ENCODE results near the gene TIMM44. TPM values are rescaled to one million over a fixed set of nuclear protein-coding genes. Genes with fewer than 3 reads are reported as not detected.

TIMM44 gene
- polyA plus RNA-seq, 1 donor: 49.1 TPM

DNA sequence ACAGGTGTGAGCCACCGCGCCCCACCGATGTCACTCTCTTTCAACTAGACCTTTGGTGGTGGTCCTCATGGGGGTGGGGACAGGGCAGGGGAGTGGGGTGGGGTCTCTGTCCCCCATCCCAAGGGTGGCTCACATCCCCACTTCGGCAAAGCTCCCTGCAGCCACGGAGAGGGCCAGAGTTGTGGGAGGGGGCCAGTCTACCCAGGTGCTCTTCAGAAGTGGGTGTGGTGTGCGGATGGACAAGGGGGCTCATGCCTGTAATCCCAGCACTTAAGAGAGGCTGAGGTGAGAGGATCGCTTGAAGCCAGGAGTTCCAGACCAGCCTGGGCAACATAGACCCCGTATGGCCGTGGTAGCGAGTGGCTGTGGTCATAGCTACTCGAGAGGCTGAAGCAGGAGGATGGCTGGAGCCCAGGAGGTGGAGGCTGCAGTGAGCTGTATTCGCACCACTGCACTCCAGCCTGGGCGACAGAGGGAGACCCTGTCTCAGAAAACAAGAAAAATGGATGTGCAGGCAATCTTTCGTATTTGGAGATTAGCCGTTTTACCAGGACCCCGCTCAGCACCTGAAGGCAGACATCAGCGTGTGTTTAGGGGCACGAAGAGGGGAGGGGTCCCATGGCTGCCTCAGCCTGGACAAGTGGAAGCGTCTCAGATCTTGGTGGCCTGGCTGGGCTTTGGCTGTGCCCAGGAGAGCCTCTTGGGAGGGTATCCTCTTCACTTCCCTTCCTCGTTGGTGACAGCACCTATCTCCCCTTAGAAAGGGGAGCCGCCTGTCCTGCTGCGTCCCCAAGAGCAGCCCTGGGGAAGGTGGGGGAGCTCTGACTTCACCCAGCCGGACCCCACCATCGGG lies 28.0 kb downstream of the TIMM44 start:
- H3K4me3 ChIP-seq (ENCODE audit: low read length): no peak overlapping the region
- H3K4me1 ChIP-seq (ENCODE audit: control insufficient read depth, insufficient read depth, low read length): peaks cover 28% of the 10 kb centered on the region
- WGBS (ENCODE audit: insufficient coverage, low lambda C conversion rate): no CpG with 5 or more reads among the region's 24 CpGs
- DNase-seq: no peak
- H3K27me3 ChIP-seq (ENCODE audit: control insufficient read depth, insufficient read depth, low read length): peaks cover 55% of the 10 kb centered on the region
- no peak overlapping the region for H3K27ac ChIP-seq (ENCODE audit: low read length)
- peaks cover 11% of the 10 kb centered on the region for H3K9me3 ChIP-seq (ENCODE audit: control insufficient read depth, low read depth, low read length)
- H3K36me3 ChIP-seq (ENCODE audit: control insufficient read depth, insufficient read depth, low read length): peaks cover 28% of the 10 kb centered on the region

DNA sequence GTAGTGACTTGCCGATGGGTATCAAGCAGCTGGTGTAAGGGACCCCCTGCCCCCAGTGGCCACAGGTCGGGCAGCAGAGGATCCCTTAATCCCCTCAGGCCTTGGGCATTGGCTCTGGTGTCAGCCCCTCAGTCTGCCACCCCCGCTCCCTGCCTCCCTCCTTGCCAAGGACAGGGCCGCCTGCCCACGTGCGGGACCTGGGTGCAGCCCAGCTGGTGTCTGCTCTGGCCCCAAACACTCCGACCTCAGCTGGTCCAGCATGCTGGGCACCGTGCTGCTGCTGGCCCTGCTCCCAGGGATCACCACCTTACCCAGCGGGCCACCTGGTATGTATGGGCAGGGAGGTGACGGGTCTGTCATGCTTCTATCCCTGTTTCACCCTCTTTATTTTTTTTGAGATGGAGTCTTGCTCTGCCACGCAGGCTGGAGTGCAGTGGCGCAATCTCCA lies 28.8 kb downstream of the TIMM44 start, which contains the start of gene TGFBR3L:
TSS of gene TGFBR3L (plus strand) at position 233 of the 448 bp plus-strand sequence.
- peaks cover 24% of the 10 kb centered on the region for H3K4me1 ChIP-seq (ENCODE audit: control insufficient read depth, insufficient read depth, low read length)
- H3K4me3 ChIP-seq (ENCODE audit: low read length): no peak within 1 kb of the TSS
- no peak for DNase-seq
- H3K27ac ChIP-seq (ENCODE audit: low read length): no peak within 1 kb of the TSS
- peaks cover 36% of the 10 kb centered on the region for H3K36me3 ChIP-seq (ENCODE audit: control insufficient read depth, insufficient read depth, low read length)
- peaks cover 11% of the 10 kb centered on the region for H3K9me3 ChIP-seq (ENCODE audit: control insufficient read depth, low read depth, low read length)
- H3K27me3 ChIP-seq (ENCODE audit: control insufficient read depth, insufficient read depth, low read length): peaks cover 51% of the 10 kb centered on the region
- WGBS (ENCODE audit: insufficient coverage, low lambda C conversion rate): no CpG with 5 or more reads among the region's 12 CpGs

GRCh38 chr19:7914099-7914498 lies 29.4 kb downstream of the TIMM44 start:
- Histone ChIP-seq H3K27me3 (ENCODE audit: control insufficient read depth, insufficient read depth, low read length) (peaks cover 46% of the 10 kb centered on the region), H3K36me3 (ENCODE audit: control insufficient read depth, insufficient read depth, low read length) (peaks cover 39% of the 10 kb centered on the region), H3K4me1 (ENCODE audit: control insufficient read depth, insufficient read depth, low read length) (peaks cover 21% of the 10 kb centered on the region), H3K9me3 (ENCODE audit: control insufficient read depth, low read depth, low read length) (peaks cover 11% of the 10 kb centered on the region), H3K27ac (ENCODE audit: low read length) (no peak overlapping the region), H3K4me3 (ENCODE audit: low read length) (no peak overlapping the region)
- WGBS (ENCODE audit: insufficient coverage, low lambda C conversion rate): no CpG with 5 or more reads among the region's 12 CpGs
- no peak for DNase-seq

GRCh38 chr19:7913652-7914051 lies 29.8 kb downstream of the TIMM44 start:
- Histone ChIP-seq H3K27ac (ENCODE audit: low read length) (no peak overlapping the region), H3K36me3 (ENCODE audit: control insufficient read depth, insufficient read depth, low read length) (peaks cover 40% of the 10 kb centered on the region), H3K4me1 (ENCODE audit: control insufficient read depth, insufficient read depth, low read length) (peaks cover 17% of the 10 kb centered on the region), H3K4me3 (ENCODE audit: low read length) (no peak overlapping the region), H3K9me3 (ENCODE audit: control insufficient read depth, low read depth, low read length) (peaks cover 11% of the 10 kb centered on the region), H3K27me3 (ENCODE audit: control insufficient read depth, insufficient read depth, low read length) (peaks cover 42% of the 10 kb centered on the region)
- no peak for DNase-seq
- no CpG with 5 or more reads among the region's 10 CpGs for WGBS (ENCODE audit: insufficient coverage, low lambda C conversion rate)

- no peak overlapping the region for H3K4me3 ChIP-seq (ENCODE audit: low read length)
- H3K4me1 ChIP-seq (ENCODE audit: control insufficient read depth, insufficient read depth, low read length): peaks cover 14% of the 10 kb centered on the region
- H3K36me3 ChIP-seq (ENCODE audit: control insufficient read depth, insufficient read depth, low read length): peaks cover 40% of the 10 kb centered on the region
- H3K27ac ChIP-seq (ENCODE audit: low read length): no peak overlapping the region
- 100% methylated on average over 1 of the region's 39 CpGs for WGBS (ENCODE audit: insufficient coverage, low lambda C conversion rate)
- H3K27me3 ChIP-seq (ENCODE audit: control insufficient read depth, insufficient read depth, low read length): peaks cover 34% of the 10 kb centered on the region
- no peak for DNase-seq
- peaks cover 11% of the 10 kb centered on the region for H3K9me3 ChIP-seq (ENCODE audit: control insufficient read depth, low read depth, low read length)
These were observed 30.5 kb downstream of the TIMM44 start for GRCh38 chr19:7912697-7913564.

GRCh38 chr19:7912144-7912696 lies 31.2 kb downstream of the TIMM44 start:
- no peak for DNase-seq
- no peak overlapping the region for H3K27ac ChIP-seq (ENCODE audit: low read length)
- H3K9me3 ChIP-seq (ENCODE audit: control insufficient read depth, low read depth, low read length): peaks cover 11% of the 10 kb centered on the region
- H3K4me3 ChIP-seq (ENCODE audit: low read length): no peak overlapping the region
- peaks cover 42% of the 10 kb centered on the region for H3K36me3 ChIP-seq (ENCODE audit: control insufficient read depth, insufficient read depth, low read length)
- WGBS (ENCODE audit: insufficient coverage, low lambda C conversion rate): no CpG with 5 or more reads among the region's 31 CpGs
- H3K4me1 ChIP-seq (ENCODE audit: control insufficient read depth, insufficient read depth, low read length): peaks cover 12% of the 10 kb centered on the region
- peaks cover 27% of the 10 kb centered on the region for H3K27me3 ChIP-seq (ENCODE audit: control insufficient read depth, insufficient read depth, low read length)

GRCh38 chr19:7911508-7912143 lies 31.8 kb downstream of the TIMM44 start:
- Histone ChIP-seq H3K4me3 (ENCODE audit: low read length) (no peak overlapping the region), H3K9me3 (ENCODE audit: control insufficient read depth, low read depth, low read length) (peaks cover 11% of the 10 kb centered on the region), H3K4me1 (ENCODE audit: control insufficient read depth, insufficient read depth, low read length) (peaks cover 8% of the 10 kb centered on the region), H3K27me3 (ENCODE audit: control insufficient read depth, insufficient read depth, low read length) (peaks cover 23% of the 10 kb centered on the region), H3K27ac (ENCODE audit: low read length) (no peak overlapping the region), H3K36me3 (ENCODE audit: control insufficient read depth, insufficient read depth, low read length) (peaks cover 42% of the 10 kb centered on the region)
- no peak for DNase-seq
- WGBS (ENCODE audit: insufficient coverage, low lambda C conversion rate): no CpG with 5 or more reads among the region's 18 CpGs

DNA sequence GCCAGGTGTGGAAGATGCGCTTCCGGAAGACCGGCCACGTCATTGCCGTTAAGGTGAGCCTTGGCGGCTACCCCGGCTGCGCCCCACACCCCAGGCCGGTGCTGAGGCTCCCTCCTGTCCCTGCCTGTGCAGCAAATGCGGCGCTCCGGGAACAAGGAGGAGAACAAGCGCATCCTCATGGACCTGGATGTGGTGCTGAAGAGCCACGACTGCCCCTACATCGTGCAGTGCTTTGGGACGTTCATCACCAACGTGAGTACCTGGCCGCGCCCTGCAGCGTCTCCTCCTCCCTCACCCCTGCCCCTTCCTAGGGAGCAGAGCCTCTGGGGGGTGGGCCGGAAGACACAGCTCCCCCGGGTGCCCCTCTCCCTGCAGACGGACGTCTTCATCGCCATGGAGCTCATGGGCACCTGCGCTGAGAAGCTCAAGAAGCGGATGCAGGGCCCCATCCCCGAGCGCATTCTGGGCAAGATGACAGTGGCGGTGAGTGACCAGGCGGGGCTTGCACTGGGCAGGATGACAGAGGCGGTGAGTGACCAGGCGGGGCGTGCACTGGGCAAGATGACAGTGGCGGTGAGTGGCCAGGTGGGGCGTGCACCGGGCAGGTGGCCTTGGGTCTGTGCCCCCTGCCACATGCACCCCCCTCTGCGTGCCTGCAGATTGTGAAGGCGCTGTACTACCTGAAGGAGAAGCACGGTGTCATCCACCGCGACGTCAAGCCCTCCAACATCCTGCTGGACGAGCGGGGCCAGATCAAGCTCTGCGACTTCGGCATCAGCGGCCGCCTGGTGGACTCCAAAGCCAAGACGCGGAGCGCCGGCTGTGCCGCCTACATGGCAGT lies 32.9 kb downstream of the TIMM44 start:
- DNase-seq: no peak
- Histone ChIP-seq H3K4me1 (ENCODE audit: control insufficient read depth, insufficient read depth, low read length) (peaks cover under 1% of the 10 kb centered on the region), H3K9me3 (ENCODE audit: control insufficient read depth, low read depth, low read length) (peaks cover 7% of the 10 kb centered on the region), H3K36me3 (ENCODE audit: control insufficient read depth, insufficient read depth, low read length) (peaks cover 51% of the 10 kb centered on the region), H3K4me3 (ENCODE audit: low read length) (no peak overlapping the region), H3K27ac (ENCODE audit: low read length) (no peak overlapping the region), H3K27me3 (ENCODE audit: control insufficient read depth, insufficient read depth, low read length) (peaks cover 13% of the 10 kb centered on the region)
- no CpG with 5 or more reads among the region's 54 CpGs for WGBS (ENCODE audit: insufficient coverage, low lambda C conversion rate)

GRCh38 chr19:7909471-7910067 lies 33.9 kb downstream of the TIMM44 start:
- no peak for DNase-seq
- no peak overlapping the region for H3K27ac ChIP-seq (ENCODE audit: low read length)
- H3K36me3 ChIP-seq (ENCODE audit: control insufficient read depth, insufficient read depth, low read length): peaks cover 53% of the 10 kb centered on the region
- H3K27me3 ChIP-seq (ENCODE audit: control insufficient read depth, insufficient read depth, low read length): peaks cover 4% of the 10 kb centered on the region
- peaks cover 9% of the 10 kb centered on the region for H3K4me1 ChIP-seq (ENCODE audit: control insufficient read depth, insufficient read depth, low read length)
- WGBS (ENCODE audit: insufficient coverage, low lambda C conversion rate): no CpG with 5 or more reads among the region's 21 CpGs
- peaks cover 7% of the 10 kb centered on the region for H3K9me3 ChIP-seq (ENCODE audit: control insufficient read depth, low read depth, low read length)
- H3K4me3 ChIP-seq (ENCODE audit: low read length): no peak overlapping the region

Measured in large intestine (tissue), 3 donors.